Measurements from ENCODE around the gene ANP32E. TPM values are rescaled to one million over a fixed set of nuclear protein-coding genes. Genes with fewer than 3 reads are reported as not detected.

Gene ANP32E
- total and polyA plus RNA-seq, 2 of the 13 experiments (the other 11 are each of a cell fraction or from before 2014, with no cell fraction given) = 10.3 to 53.0 TPM

- TF ChIP-seq KMT2A (CRISPR knock-in tag; IDR thresholded peaks at IDR 0.05) (peak; percentile 76), NPAS2 (CRISPR knock-in tag; IDR thresholded peaks at IDR 0.05; ENCODE audit: borderline replicate concordance) (no peak), MTA3 (CRISPR knock-in tag; IDR thresholded peaks at IDR 0.05) (no peak), CBX2 (IDR thresholded peaks at IDR 0.05; ENCODE audit: low read depth, low read length) (no peak), CBX2 (CRISPR knock-in tag; IDR thresholded peaks at IDR 0.05; ENCODE audit: low read depth) (no peak), ZNF275 (CRISPR knock-in tag; IDR thresholded peaks at IDR 0.05; ENCODE audit: borderline replicate concordance) (peak; percentile 87), ZNF547 (CRISPR knock-in tag; IDR thresholded peaks at IDR 0.05) (no peak), ATF4 (CRISPR knock-in tag; IDR thresholded peaks at IDR 0.05) (peak in 1 of 2 experiments; percentile 79; a peak in 2 of 4 replicates), HMG20A (CRISPR knock-in tag; IDR thresholded peaks at IDR 0.05; ENCODE audit: borderline replicate concordance) (peak; percentile 36; the same call in 1 of the 2 replicates), MYPOP (CRISPR knock-in tag; IDR thresholded peaks at IDR 0.05) (peak; percentile 95), ZBTB21 (CRISPR knock-in tag; IDR thresholded peaks at IDR 0.05) (no peak), CREB3 (CRISPR knock-in tag; IDR thresholded peaks at IDR 0.05) (no peak; the same call in 1 of the 2 replicates), HOXA7 (CRISPR knock-in tag; IDR thresholded peaks at IDR 0.05) (peak; percentile 72; the same call in 1 of the 2 replicates), RAD51 (IDR thresholded peaks at IDR 0.05; ENCODE audit: borderline replicate concordance) (0 out of 2 replicates have a peak, but pooled peaks have one; percentile 3), KDM5B (CRISPR knock-in tag; IDR thresholded peaks at IDR 0.05; ENCODE audit: borderline replicate concordance) (peak; percentile 68), ZNF788 (CRISPR knock-in tag; IDR thresholded peaks at IDR 0.05; ENCODE audit: borderline replicate concordance) (peak; percentile 63; the same call in 1 of the 2 replicates), ZNF44 (CRISPR knock-in tag; IDR thresholded peaks at IDR 0.05) (no peak), ZNF143 (CRISPR knock-in tag; IDR thresholded peaks at IDR 0.05) (no peak), SRF (IDR thresholded peaks at IDR 0.05; ENCODE audit: low read depth, low read length) (peak; percentile 5; the same call in 1 of the 2 replicates), ZFYVE20 (CRISPR knock-in tag; IDR thresholded peaks at IDR 0.05; ENCODE audit: borderline replicate concordance, low read depth) (no peak), ZC3H13 (CRISPR knock-in tag; IDR thresholded peaks at IDR 0.05) (peak; percentile 97), AKAP8 (CRISPR knock-in tag; IDR thresholded peaks at IDR 0.05) (no peak), TARDBP (CRISPR knock-in tag; IDR thresholded peaks at IDR 0.05) (peak; percentile 64; the same call in 1 of the 2 replicates), ADNP (CRISPR knock-in tag; IDR thresholded peaks at IDR 0.05) (no peak), SCMH1 (CRISPR knock-in tag; IDR thresholded peaks at IDR 0.05; ENCODE audit: borderline replicate concordance) (no peak)
Measured at GRCh38 chr1:150235852-150236613, at the start of gene ANP32E (continued).
